C4-2B (cell line): Measurements from ENCODE around the gene ZP3.

ENCODE experiments used
- H3K27ac ChIP-seq: fragments of 450-650 bp; 2 replicates; pipeline ENCODE4 v1.5.1; 2017
- CTCF ChIP-seq: fragments of 450-650 bp; conservative IDR thresholded peaks from 2 replicates; pipeline ENCODE4 v1.5.1; 2017; ENCODE audit warnings: mild to moderate bottlenecking
- ZFX ChIP-seq: fragments of 450-650 bp; IDR thresholded peaks from 2 replicates; pipeline ENCODE4 v1.6.1; 2017

ZP3 gene

GRCh38 chr7:76424413-76425111 is at the start of gene ZP3:
TSS of gene ZP3 (plus strand) at chr7:76424950. CDS start at chr7:76424965, 15 bp downstream.
- no peak within 1 kb of the TSS for H3K27ac ChIP-seq
- no peak for TF ChIP-seq ZFX
- no peak for TF ChIP-seq CTCF

- no peak overlapping the region for H3K27ac ChIP-seq
- TF ChIP-seq ZFX (no peak), CTCF (no peak)
Measured at GRCh38 chr7:76375251-76375650, 49.5 kb upstream of the ZP3 start.

- no peak overlapping the region for H3K27ac ChIP-seq
- TF ChIP-seq CTCF (no peak), ZFX (no peak)
Measured at GRCh38 chr7:76377186-76377918, 47.4 kb upstream of the ZP3 start.

- H3K27ac ChIP-seq: peak overlapping the region; percentile 82
- TF ChIP-seq CTCF (no peak), ZFX (no peak)
Measured at GRCh38 chr7:76380623-76380966, 44.2 kb upstream of the ZP3 start.

- H3K27ac ChIP-seq: no peak overlapping the region
- no peak for TF ChIP-seq ZFX
- no peak for TF ChIP-seq CTCF
Measured at GRCh38 chr7:76381814-76382213, 42.9 kb upstream of the ZP3 start.

- TF ChIP-seq CTCF (no peak), ZFX (no peak)
- no peak overlapping the region for H3K27ac ChIP-seq
Measured at GRCh38 chr7:76383089-76383944, 41.4 kb upstream of the ZP3 start.
